HG03565 (cell line): Measurements from ENCODE around the gene HIPK2.
"Not testable (repeated sequence)": the region's sequence is repeated elsewhere in the genome, so short reads cannot be mapped to it uniquely, and the experiment has no call there.

ENCODE experiments used
- ATAC-seq: cut with Tn5 transposase; IDR thresholded peaks from one replicate; pipeline ENCODE4 v1.9.1; 2021; ENCODE audit warnings: mild to moderate bottlenecking, moderate library complexity; ENCODE audit not compliant: unreplicated experiment

The HIPK2 gene

DNA sequence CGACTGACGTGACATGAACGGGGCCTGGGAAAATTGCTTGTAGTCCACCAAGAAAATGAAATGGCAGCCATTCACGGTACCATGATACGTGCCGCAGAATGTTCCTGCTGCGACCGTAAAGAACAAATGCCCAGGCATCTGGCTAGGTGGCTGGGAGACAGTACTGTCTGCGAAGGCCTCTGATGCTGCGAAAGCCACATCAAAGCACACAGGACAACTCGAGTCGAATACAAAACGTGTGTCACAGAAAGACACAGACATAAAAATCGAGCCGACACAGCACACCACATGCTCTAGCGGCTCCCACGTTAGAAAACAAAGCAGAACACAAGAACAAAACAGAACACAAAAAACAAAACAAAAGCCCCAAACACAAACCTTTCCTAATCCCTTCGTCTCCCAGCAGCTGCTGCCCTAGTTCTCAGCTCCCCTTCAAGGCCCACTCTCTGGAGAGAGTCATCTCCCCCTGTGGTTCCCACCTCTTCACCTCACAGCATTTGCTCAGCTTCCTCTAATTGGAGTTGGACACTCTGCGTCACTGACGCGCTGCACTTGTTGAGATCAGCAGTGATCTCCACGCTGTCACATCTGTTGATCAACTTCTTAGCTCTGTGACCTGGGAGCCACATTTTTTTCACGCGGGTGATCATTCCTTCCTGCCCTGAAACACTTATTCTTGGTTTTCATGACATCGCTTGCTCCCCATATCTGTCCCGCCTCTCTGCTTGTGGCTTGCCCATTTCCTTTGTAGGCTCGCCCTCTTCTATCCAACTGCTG lies 142.1 kb downstream of the HIPK2 start:
- ATAC-seq: no peak

DNA sequence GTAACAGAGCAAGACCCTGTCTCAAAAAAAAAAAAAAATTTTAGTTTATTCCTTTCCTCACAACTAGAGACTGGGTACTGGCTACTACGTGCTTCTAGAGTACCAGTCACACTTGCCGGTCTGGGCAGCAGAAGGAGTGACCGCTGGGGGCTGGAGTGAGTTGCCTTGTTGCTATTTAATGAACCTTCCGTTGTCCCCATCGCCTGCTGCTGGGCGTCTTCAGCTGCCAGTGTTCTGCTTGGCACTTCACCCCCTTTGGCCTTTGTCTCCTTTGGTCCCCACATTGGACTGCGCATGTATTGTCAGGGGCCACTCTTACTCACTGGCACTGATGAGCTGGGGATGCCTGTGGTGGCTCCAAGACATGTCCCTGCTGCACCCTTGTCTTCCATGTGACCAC lies 143.7 kb downstream of the HIPK2 start:
- no peak for ATAC-seq

DNA sequence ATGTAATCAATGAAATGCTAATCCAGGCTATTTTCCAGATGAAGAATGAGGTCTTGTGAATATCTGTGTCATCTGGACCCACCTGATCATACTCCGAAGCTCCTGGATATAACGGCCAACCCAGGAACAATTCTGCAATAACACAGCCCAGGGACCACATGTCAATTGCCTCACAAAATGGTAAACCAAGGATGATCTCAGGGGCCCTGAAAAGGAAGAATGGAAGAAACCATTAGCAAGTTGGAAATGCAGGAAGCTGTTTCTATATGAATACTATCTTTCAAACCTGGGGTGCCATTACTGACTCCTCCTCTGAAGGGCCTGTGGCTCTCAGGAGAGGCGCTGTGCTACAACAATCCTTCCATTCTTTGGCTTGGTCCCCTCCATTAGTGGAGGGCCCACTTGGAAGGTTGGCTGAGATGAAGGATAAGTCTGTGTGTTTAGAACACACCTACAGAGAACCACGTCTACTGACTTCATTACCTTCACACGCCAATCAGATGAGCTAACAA lies 146.2 kb downstream of the HIPK2 start:
- no peak for ATAC-seq

DNA sequence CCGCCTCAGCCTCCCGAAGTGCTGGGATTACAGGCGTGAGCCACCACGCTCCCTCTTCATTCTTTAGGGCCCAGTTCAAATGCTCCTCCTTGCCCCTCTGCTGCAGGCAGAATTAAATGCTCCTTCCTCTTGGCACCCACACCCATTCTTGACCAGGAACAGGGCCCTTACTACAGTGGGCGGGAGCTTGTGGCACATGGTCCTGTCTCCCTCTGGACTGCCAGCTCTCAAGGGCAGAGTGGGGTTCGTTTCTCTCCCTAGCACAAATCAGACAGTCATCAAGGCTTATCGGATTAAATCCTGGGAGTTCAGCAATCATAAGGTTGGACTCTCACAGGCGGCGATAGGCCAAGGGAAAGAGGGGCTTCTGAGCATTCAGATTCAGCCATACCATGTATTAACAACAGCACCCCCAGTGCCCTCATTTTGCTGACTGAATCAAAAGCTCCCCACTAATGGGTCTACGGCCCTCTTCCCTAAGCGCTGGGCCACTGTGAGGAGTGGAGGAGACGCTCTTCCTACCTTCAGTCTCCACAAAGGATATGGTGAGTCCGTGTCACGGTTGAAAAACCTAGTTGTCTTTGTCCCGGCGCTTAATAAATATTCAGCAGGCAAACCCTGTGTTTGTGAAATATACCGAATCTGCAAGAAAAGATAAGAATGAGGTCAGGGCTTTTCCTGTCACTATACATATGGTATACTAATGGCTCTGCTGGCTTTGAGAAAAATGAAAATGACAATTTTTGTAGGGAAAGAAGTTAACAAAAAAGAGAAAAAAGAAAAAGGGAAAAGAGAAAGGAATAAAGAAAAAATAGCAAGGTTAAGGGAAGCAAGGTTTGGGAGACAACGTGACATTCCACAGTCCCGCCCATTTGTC lies 146.9 kb downstream of the HIPK2 start:
- ATAC-seq: no peak

DNA sequence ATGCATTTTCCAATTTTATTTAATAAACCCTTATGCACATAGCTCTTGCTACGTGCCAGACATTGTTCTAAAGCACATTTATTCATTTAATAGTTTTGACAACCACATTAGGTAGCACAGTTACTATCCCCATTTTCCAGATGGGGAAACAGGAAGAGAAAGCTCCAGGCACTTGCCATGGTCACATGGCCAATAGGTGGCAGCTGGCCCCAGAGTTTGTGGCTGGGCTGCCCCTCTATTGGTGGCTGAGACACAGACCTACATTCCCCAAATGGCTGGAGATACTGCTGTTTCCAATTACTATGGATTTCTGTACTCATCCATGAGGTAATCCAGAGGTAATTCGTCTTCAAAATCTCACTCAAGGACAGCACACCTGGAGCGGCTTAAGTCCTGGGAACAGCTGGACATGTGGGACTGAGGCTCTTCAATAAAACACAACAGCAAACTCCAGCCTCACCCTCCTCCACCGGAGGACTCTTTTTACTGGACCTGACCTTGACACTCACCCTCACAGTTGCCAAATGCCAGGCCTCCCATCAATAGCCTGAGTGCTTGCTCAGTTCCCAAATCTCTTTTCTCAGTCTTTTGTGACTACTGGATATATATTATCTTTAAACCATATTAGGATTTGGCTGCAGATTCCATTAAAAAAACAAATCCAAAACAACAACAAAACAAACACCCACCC lies 148.3 kb downstream of the HIPK2 start:
- ATAC-seq: no peak

DNA sequence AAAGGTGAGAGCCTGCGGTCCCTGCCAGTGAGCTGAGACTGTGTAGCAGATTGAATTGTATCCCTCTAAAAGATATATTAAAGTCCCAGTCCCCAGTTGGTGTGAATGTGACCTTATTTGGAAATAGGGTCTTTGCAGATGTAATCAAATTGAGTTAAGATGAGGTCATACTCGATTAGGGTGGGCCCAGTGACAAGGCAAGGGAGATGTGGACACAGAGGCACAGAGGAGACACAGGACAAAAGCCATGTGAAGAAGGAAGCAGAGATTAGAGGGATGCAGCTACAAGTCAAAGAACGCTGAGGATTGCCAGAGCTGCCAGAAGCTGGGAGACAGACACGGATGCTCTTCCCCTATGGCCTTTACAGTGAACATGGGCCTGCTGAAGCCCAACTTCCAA lies 150.0 kb downstream of the HIPK2 start:
- no peak for ATAC-seq

DNA sequence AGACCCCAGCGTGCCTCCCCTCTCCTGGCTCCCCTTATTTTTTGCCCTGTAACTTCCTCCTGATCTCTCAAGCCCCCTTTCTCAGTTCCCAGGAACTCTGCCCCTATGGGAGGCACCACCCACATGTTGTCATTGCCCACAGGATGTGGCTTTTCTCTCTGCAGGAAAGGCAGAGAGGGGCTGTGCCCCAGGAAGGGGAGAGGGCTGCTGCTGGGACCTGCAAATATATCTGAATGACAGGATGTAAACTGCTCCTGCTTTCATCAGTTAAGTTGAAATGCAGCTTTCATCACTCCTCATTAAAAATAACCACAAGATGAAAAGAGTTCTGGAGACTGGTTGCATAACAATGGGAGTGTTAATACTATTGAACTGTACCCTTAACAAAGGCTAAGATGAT lies 151.0 kb downstream of the HIPK2 start:
- ATAC-seq: no peak

DNA sequence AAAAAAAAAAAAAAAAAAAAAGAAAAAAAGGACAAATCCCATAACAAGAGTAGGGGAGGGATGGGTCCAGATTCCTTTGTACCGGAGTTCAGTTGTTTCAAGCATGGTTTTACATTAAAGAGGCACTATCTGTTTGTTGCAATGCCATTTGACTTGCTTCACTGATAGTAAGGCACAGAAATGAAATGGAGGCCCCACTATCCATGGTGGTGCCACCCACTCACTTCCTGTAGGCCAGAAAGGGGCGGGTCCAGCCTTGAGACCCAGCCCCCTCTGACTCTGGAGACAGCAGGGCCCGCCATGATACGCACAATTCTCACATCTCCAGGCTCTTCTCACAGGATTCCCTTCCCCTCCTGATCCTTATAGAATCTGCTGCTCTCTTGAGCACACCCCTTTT lies 154.3 kb downstream of the HIPK2 start:
- no peak for ATAC-seq

DNA sequence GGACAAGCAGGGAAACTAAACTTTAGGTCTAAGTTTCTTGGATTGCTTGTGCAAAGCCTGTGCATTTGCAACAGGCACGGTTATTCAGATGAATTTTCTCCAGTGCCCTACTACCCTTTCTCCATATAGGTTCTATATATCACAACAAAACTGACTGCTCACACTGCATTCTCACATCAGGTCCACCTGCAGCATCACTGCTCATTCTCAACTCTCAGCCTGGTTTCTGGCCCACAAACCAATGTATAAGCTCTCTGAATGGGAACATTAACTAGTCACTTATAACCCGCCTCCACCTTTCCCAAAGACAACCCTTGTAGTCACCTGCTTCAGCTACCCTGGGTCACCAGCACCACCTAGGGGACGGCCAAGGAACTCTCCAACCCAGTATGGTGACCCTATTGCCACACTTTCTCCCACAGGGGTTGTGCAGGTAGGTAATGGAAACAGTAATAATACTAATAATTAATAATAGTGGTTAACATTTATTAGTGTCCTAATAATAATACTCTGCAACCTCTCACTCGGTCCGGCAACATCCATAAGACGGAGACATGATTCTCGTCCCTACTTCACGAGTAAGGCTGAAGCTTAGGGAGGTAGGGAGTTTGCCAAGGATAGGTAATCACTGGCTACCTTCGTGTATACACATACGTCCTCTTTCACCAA lies 157.0 kb downstream of the HIPK2 start:
- ATAC-seq: no peak

DNA sequence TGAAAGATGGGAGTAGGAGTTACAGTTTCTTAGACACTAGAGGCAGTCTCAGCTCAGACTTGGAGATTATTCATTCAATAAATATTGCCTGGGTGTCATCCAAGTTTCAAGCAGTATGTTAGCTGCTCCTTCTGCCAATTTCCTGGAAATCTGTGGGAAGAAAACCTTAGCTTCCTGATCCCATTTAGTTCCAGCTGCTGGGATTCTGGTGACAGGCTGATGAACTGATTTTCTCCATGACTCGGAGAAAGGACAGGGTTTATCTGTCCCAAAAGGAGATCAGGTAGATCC lies 158.5 kb downstream of the HIPK2 start:
- no peak for ATAC-seq

DNA sequence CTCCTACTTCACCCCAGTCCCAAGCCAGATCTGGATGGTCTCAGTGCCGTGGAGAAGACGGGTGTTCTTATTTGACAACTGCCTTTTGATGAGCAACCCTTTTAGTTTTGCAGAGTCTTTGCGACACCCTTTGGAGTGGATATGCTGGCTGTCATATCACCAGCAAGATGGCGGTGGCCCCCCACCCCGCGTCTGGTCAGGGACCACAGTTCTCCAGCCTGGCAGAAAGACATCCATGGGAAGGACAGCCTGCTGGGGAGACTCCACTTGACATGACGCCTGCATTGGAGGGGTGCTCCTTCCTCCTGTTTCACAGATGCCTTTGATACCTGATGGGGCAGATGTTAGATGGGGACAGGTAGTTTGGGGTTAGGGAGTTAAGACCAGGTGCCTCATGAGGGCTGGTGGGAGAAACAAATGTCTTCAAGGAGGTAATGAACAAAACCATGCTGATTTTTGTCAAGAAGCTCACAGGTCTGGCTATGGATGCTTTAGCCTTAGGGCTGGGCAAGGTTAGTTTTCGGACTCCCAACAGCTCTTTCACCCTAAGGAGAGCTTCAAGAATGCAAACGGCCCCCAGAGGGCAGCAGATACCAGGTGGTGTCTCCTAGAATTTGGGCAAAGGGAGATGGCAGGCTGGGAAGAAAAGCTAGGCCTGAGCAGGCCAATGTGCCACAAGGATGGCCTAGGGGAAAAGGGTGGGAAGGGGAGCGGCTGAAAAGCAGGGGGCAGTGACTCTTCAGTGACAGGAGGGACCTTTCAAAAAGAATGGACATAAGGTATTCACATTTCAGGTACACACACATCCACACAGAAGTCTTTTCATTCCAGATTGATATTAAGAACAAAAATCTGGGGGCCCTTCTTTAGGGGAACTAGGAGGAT lies 159.1 kb downstream of the HIPK2 start:
- no peak for ATAC-seq

DNA sequence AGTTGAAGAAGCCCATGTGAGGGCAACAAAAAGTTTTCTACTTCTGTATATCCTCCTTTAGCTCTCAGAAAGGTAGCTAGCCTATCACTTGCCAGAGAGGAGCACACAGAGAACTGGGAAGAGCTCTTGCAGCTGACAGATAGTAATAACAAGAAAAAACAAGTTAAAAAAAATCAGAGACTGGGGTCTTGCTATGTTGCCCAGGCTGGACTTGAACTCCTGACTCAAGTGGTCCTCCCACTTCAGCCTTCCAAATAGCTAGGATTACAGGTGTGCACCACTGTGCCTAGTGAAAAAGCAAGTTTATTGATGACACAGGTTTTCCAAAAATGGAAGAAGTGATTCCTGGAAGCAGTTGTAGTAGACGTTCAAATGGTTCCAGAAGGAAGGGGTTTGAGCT lies 160.7 kb downstream of the HIPK2 start:
- ATAC-seq: no peak

DNA sequence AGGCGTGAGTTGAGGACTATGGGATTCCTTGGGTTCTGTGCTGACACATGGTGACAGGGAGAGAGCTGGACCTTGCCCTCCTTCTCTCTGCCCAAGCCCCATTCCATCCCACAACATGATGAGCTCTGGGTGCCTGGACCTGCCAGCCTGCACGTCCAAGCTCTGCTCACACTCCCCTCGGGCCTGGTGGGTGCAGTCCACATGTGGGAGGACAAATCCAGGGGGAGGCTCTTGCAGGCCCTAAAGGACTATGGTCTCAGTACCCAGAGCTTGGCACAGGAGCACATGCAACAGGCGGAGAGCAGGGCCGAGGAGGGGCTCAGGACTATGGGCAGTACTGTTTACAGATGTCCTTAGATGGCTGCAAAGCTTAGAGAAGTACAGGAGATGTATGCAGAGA lies 162.9 kb downstream of the HIPK2 start:
- no peak for ATAC-seq

DNA sequence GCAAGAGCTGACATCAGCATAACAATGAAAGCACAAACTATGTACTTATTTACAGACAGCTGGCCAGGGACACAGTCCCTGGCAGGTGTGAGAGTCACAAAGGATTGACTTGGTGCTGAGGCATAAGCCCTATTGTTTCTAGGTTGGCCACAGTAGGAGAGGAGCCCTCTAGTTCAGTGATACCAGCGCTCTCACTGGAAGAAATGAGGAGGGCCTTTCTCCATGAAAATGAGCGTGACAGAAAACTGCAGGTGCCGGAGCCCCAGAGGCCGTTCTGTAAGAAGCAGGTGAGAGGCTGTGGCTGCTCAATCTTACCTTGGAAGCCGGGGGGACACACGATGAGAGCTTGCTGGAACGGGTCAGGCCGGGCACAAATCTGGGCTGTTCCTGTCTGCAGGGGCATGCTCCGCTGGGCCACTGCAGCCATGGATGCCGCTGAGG lies 163.8 kb downstream of the HIPK2 start:
- ATAC-seq: no peak

DNA sequence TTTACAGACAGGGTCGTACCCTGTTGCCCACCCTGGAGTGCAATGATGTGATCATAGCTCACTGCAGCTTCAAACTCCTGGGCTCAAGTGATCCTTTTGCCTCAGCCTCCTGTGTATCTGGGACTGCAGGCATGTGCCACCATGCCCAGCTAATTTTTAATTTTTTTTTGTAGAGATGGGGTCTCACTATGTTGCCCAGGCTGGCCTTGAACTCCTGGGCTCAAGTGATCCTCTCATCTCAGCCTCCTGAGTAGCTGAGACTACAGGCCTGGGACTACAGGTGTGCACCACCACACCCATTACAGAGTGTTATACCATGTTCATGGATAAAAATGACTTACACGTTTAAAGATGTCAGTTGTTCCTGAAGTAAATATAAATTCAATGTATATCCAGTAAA lies 166.2 kb downstream of the HIPK2 start:
- ATAC-seq: not testable (repeated sequence)

DNA sequence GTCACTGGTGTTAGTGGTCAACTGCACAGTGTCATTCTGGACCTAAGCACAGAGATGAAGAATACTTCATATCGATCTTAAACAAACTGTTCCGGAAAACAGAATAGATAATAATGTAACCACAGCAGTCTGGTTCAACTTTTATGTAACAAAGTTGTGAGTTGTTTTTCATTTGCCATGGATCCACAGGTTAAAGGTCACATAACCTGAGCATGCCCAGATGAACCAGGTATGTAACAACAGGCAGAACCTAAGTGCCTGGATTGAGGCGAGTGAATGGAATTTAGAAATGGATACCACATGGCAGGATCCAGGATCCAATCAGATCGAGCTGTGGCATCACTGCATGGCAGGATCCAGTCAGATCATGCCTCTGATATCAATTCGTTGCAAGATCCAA lies 167.2 kb downstream of the HIPK2 start:
- ATAC-seq: no peak

DNA sequence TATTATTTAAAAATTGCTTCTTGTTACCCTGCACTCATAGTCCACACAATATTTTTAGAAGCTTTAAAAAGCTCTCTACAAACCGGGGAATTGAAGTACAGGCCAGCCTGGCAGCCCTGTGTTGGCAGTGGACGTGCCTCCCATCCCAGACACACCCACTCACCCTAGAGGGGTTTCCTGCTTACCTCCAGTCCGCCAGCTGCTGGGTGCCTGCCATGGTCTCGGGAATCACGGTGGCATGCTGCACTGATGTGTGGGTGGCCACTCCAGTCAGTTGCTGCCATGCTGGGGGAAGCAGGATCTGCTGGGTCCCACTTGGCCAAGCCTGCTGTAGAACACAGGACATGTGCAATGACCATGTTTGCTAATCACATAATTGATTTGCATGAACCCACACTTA lies 173.9 kb downstream of the HIPK2 start:
- ATAC-seq: no peak

DNA sequence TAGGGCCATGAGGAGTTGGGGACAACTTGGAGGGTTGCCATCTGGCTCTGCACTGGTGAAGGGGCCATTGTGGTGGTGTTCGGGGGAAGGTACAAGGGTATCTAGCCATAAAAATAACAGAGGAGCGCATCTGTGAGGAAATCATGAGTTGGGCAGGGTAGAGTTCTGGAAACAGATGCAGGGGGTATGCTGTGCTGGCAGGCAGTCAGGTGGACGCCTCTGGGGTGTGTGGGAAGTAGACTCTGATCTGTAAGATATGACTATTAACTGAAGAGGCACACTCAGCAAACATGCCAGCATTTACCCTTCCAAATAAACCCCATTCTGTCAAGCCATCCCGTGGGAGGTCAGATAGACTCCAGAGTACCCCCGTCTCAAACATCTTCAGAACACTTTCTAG lies 174.5 kb downstream of the HIPK2 start:
- no peak for ATAC-seq

DNA sequence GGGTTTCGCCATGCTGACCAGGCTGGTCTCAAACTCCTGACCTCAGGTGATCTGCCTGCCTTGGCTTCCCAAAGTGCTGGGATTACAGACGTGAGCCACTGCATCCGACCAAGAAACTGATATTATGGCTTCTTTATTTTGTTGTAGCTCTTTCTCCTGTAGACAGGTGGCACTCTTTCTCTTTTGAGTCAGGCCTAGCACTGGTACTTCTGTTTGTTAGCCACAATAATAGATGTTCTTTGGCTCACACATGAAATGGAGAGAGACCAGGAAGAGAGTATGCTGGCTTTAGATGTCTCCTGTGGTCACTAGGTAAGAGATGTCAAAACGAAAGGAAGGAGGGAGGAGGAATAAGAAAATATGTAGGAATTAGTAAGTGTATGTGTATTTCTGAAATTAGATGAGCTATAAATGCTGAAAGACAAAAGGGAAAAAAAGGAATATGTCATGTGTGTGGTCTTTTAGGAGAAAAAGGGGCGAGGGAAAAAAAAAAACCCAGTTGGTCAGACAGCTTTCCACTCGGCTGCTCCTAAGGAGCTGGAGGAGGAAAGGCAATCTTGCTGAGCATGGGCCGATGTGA lies 175.6 kb downstream of the HIPK2 start:
- ATAC-seq: no peak

DNA sequence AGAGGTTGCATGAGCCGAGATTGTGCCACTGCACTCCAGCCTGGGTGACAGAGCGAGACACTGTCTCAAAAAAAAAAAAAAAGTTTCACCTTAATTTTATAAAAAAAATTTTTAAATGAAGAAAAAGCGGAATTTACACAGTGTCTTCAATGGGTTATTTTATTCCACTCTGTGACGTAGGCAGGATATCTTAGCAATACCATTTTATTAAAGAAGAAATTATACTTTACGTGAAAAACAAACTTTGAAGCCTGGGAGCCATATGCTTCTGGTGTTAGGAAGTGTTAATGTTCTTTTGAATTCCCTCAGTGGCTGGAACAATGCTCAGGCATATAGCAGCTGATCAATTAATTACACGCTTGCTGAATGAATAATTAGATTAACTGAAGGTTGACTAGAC lies 176.6 kb downstream of the HIPK2 start:
- ATAC-seq: no peak
